HTR-8/SVneo (cell line): ENCODE data around the gene C6orf163.
A peak's percentile ranks its signal among the peaks of the same experiment; 100 is the strongest.
"Not testable (repeated sequence)": the region's sequence is repeated elsewhere in the genome, so short reads cannot be mapped to it uniquely, and the experiment has no call there.

ENCODE experiments used
- DNase-seq: peaks from one replicate; pipeline ENCODE4 v3.0.0; 2011; ENCODE audit warnings: low spot score, mixed read lengths; ENCODE audit not compliant: insufficient read length
- FAIRE-seq: peaks from 2 replicates; lab custom pipeline; 2011; peaks lifted over from hg19 to GRCh38; lab: Jason Lieb, UNC

C6orf163 gene

DNA sequence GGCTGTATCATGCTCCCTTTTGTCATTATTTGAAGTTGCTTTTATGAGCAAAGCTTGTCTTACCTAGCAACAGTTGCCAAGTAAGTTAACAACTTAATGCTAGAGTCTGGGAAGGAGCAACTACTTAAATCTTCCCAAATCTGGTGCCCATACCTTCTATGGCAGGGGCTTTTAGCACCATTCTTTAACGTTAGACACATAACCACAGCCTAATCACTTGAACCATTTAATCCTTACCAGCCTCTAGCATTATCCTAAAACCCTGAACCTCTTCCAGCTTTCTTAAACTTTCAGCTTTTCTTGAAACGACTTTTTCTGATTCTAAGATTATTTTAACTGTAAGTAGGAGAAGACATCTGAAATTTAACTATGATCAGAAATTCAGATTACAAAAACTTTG, at the start of gene C6orf163:
C6orf163 (plus strand) TSS at position 83 of the 400 bp plus-strand sequence; CDS start at position 370, 287 bp downstream.
- no peak for DNase-seq

DNA sequence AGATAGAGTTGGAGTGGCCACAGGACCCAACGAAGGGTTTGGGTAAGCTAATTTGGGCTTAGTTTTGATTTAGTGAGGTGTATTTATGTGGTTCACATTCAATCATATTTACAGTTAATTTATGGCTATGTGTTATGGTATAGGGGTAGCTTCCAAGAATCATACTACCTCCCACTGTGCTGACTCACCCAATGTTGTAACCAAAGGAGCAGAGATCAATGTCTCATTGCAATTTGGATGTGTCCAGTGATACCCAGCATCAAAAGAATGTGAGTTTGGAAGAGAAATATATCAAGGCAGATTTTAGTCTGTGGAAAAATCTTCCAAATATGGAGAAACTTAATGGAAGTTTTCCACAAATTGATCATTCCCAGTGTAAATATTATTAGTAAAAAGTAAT, 47.5 kb upstream of the C6orf163 start:
- DNase-seq, result no peak
- FAIRE-seq, result no peak

More for the DNA sequence above, at the start of gene C6orf163:
- no peak for FAIRE-seq

DNA sequence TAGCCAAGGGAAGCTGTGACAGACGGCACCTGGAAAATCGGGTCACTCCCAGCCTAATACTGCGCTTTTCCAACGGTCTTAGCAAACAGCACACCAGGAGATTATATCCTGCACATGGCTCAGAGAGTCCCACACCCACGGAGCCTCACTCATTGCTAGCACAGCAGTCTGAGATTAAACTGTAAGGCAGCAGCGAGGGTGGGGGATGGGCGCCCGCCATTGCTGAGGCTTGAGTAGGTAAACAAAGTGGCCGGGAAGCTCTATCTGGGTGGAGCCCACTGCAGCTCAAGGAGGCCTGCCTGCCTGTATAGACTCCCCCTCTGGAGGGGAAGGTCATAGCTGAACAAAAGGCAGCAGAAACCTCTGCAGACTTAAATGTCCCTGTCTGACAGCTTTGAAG, 43.3 kb upstream of the C6orf163 start:
- DNase-seq, FAIRE-seq: not testable (repeated sequence)

DNA sequence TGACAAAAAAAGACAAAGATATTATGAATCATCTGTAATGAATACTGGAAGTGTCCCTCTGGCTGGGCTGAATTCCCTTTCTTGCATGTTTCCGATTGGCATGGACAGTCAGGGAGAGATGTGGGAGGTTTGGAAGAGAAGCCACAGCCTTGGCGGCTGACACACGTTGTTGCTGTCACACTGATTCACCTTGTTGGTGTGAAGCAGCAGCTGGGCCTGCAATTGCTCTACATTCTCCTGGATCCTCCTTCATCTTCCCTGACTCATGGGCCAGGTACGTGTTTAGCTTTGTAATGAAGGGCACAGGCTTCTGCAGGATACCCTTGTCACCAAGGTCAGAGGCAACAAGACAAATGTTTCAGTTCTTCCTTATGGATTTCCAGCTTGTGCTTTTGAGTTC, 35.6 kb upstream of the C6orf163 start:
- no peak for FAIRE-seq
- DNase-seq, result no peak

DNA sequence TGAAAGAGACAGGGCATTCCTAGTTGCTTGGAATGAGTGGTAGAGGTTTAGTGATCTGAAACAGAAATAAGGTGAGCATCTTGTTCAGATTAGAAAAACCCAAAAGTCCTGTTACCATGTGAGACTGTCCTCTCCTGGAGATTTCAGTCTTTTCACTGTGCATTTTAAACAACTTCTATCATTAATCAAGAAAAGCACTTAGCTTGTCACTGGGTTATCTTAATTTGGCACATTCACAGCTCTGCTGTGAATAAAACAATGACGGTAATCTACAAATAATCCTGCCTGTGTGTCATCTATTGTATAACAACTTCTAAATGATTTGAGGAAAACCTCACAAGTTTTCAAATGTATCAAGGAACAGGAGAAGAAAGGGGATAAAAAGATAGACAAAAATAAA, 31.8 kb upstream of the C6orf163 start:
- no peak for DNase-seq
- FAIRE-seq, result no peak

DNA sequence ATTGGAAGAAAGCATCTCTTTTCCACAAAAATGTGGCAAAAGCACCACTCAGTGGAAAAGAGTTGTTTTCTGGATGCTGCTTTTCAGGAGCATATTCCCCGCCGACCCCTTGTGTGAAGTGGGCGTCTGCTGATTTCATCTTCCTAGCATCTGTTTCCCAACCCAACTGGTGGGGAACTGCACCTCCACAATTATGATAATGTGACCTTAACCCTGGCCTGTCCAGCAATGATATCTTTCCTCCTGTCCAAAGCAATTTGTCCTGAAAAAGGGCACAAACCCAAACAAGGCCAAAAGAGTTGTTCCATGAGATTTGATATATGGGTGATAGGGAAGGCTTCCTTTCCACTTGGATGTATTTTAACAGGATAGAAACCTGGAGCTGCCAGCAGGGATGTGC, 29.5 kb upstream of the C6orf163 start:
- DNase-seq (no peak), FAIRE-seq (no peak)

DNA sequence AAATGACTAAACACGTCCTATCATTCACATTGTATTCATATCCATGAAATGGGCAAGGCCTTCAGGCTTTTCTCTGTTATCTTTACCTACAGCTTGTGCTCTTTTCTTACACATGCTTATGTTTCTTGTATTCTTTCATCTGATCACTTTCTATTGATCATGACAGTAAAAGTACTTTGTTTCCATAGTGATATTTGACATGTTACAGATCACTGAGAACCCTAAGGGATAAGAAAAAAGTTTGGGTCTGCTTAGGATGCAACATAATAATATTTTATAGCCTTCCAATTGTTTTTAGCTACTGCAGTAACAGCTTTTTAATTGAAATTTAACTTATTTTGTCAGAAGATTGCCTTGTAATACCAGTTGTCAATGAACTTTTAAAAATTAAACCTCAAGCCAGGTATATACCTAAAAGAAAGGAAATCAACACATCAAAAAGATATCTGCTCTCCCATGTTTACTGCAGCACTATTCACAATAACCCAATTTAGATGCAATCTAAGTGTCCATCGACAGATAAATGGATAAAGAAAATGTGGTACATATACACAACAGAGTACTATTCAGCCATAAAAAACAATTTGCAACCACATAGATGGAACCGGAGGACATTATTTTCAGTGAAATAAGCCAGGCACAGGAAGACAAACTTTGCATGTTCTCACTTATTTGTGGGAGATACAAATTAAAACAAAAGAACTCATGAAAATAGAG, 25.2 kb upstream of the C6orf163 start:
- FAIRE-seq (no peak), DNase-seq (no peak)

DNA sequence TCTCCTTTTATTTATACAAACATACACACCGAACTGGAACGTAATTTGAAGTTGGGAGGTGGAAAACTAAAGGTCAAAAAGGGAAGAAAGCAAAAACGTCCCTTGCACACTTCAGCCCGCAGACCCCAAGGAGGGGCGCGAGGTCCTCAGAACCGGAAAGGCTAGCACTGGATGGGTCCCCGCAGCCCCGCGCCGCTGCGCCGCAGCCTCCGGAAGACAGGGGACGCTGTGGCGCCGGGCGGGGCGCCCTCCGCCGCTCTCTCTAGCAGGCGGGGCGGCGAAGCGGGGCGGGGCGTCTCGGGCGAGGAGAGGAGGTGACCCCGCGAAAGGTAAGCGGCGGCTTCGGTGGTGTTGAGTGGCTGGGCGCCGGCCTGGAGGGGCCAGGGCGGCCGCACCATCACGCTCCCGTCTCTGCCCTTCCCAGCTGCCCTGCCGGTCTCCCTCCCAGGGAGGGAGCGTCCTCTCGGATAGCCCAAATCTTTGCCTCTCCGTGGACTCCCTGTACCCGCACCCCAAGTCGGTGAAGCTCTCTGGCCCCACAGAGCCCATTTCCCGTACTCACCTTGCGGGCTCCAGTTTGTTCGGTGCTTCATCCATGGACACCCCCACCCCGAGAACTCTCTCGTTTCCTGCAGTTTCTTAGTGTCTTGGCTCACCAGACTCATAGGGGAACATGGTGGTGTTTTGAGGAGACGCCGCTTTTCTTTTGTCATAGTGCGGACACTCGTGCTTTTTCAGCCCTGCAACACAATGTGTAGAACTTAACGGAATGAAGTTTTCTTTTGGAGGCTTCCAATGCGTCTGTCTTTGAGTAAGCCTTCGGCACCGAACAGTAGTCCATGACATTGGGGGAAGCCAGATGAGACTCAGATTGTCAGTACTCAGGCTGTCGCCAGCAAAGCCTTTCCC, 22.1 kb upstream of the C6orf163 start, which contains the start of gene SMIM8:
SMIM8 (plus strand) TSS at position 285 of the 909 bp plus-strand sequence. CDS start 14,444 bp downstream, outside the sequence.
- DNase-seq, result peak; percentile 84
- peak; percentile 23 for FAIRE-seq

DNA sequence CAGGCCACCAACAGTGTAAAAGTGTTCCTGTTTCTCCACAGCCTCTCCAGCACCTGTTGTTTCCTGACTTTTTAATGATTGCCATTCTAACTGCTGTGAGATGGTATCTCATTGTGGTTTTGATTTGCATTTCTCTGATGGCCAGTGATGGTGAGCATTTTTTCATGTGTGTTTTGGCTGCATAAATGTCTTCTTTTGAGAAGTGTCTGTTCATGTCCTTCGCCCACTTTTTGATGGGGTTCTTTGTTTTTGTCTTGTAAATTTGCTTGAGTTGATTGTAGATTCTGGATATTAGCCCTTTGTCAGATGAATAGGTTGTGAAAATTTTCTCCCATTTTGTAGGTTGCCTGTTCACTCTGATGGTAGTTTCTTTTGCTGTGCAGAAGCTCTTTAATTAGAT, 20.7 kb upstream of the C6orf163 start:
- not testable (repeated sequence) for DNase-seq, FAIRE-seq

DNA sequence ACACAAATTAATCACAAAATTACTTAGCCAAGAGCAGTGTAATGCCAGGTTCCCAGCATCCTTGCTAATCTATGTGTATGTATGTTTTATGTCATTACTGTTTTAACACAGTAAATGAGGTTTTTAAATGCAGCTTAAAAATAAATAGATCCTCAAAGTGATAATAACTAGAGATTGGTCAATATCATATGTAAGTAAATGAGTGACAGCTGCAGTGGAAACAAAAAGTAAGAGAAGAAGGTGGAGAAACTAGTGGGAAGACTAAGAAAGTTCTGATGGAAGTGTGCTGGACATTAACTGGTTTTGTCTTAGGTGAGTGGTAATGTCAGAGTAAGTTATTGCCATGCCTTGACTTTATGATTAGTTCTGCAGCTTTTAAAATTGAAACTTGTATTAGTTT, 13.7 kb upstream of the C6orf163 start:
- FAIRE-seq (no peak), DNase-seq (no peak)

DNA sequence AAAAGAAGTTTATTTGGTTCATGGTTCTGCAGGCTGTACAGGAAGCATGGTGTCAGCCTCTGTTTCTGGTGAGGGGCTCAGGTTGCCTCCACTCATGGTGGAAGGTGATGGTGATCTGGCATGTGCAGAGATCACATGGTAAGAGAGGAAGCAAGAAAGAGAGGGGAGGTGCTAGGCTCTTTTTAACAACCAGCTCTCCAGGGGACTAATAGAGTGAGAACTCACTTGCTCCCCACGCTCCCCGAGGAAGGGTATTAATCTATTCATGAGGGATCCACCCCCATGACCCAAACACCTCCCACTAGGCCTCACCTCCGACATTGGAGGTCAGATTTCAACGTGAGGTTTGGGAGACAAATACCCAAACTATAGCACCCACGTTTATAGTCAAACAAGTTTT, 11.6 kb upstream of the C6orf163 start:
- no peak for FAIRE-seq

DNA sequence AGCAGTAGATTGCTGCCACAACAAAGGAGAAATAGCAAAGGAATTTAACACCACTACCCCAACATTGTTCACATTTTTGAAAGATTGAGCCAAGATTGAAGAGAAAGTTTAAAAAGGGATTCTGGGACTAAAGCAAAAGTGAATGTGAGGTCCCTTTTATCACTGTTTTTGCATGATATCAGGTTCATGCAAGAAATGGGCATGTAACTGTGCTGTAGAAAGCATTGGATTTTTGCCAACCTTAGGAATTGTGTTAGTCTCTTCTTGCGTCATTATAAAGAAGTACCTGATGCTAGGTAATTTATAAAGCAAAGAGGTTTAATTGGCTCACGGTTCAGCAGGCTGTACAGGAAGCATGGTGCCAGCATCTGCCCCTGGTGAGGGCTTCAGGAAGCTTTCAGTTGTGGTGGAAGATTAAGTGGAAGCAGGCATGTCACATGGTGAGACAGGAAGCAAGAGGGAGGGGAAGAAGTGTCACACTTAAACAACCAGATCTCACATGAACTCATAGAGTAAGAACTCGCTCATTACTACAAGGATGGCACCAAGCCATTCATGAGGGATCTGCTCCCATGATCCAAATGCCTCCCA, 10.9 kb upstream of the C6orf163 start:
- FAIRE-seq (no peak), DNase-seq (no peak)

More for the DNA sequence above, 11.6 kb upstream of the C6orf163 start:
- no peak for DNase-seq

DNA sequence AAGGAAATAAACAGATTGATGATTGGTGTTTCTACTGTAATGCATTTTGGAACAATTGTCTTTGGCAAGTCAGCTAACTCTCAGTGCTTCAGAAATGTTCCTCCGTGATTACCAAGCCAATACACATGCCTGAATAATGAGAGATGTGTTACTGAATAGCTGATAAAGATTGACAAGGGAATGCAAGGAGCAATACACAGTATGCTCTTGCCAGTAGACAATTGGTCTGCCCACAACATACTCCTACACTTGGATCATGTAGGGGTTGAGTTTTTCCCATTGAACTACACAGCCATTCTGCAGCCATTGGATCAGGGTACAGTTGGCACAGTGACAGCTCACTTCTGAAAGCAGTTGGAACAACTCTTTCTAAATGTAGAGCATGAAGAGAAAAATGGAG, 9.9 kb upstream of the C6orf163 start:
- no peak for DNase-seq
- no peak for FAIRE-seq

DNA sequence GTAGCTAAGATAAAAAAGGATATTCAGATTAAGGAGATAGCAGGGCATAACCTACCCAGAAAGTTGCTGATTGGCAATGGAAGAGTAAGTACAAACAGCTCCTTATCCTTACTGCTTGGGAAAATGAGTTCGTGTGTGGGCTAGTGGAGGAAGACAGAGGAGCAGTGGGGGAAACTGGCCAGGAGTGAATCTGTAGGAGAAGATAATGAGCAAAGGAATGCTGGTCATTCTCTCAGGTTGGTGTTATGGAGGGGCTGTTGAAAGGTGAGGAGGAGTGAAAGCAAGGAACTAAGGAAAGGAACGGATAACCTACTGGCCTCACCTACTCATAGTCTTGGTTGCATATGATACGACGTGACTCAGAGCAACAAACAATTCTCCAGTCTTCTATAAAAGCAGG, 8.2 kb upstream of the C6orf163 start:
- no peak for DNase-seq
- FAIRE-seq, result no peak

DNA sequence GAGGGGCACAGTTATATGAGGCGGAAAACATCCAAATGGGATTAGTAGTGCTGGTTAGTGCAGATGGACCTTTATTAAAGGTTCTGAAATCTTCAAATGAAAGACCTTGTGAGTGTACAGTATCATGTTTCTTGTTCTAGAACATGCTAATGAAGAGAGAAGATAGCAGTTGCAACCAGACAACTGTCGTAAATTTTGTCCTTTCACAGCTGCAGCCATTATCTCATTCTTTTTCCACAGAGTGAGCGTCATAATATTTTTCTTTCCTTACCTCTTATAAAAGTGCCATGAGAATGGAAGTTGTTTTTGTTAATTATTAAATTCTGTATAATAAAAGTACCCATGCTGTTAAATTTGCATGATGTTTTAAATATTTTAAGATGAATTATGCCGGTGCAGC, 4.4 kb upstream of the C6orf163 start:
- DNase-seq (no peak), FAIRE-seq (no peak)

DNA sequence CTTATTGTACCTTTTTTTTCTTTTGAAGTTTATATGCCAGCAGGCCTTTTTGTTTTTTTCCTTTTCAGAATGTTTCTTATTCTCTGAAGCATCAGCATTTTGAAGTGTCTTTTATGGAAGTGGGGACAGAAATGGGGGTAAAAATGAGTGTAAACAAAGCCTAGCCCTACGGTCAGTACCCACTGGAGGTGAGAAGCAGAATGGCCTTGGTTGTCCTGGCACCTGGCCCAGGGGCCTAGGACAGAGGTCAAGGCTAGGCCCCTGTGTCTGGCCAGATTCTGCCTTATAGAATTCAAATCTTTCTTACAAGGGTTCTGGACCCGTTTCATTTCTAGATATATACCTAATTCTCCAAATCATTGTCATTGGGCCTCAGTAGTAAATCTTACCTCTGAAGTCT, 3.5 kb upstream of the C6orf163 start:
- no peak for FAIRE-seq
- no peak for DNase-seq

DNA sequence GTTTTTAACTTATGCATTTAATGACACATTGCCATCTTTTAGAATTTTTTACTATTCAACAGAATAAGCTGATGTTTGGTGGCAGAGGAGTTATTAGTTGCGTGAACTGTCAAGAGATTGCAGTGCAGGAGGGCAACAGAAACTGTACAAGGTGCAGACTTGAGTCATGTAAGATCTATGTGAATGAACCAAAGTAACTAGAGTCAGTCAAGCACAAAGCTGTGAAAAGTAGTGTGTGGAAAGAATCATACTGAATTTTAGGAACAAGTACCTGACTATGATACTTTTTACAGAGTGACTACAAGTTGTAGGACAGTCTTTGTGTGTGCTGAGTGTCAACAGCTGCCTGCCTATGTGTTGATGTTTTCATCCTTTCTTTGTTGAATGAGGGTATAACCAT, 2.7 kb upstream of the C6orf163 start:
- no peak for DNase-seq
- no peak for FAIRE-seq

DNA sequence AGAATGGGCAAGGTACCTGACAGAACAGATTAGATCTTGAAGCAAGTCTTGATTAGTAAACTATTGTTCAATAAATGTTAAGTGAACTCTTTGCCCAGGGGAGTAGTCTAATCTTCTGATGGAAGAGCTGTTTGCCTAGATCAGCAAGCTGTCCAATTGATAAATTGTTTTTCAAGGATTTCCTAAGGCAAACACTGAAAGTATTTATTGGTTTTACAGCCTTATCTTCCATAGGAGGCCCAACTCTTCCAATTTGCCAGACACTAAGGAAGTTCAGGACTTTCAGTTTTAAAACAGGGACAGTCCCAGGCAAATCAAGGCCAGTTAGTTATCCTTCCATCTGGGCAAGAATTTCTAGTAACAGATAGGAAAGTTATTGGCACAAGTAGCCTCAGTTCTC, 1.8 kb upstream of the C6orf163 start:
- FAIRE-seq (no peak), DNase-seq (no peak)

DNA sequence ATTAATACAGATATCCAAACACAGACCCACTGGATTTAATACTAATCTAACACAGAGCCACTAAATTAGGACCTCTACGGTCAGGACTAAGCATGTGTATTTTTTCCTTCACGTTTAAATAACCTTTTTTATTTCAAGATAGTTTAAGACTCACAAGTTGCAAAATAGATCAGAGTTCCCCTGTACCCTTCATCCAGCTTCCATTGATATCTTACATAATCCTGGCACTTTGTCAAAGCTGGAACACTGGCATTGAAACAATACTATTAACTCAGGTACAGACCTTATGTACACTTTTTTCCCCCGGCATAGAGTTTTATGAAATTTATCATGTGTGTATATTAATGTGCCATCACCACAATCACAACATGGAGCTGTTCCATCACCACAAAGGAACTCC, 2.1 kb downstream of the C6orf163 start:
- DNase-seq (no peak), FAIRE-seq (no peak)

DNA sequence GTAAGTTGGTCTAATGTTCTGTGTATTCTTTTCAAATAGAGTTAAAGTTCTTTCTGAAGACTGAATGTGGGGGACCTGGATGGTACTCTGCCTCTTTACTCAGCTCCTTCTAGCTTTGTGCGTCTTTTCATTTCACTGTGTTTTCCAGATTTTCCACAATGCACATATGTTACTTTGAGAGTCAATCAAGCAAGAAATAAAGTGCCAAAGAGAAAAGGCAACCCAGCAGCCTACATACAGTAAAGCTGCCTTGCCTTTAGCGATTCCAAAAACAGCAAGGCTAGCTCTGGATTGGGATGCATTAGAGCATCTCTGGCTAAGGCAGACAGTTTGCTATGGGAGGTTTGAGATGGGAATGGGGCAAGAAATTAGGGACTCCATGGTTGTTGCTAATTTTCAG, 5.3 kb downstream of the C6orf163 start:
- FAIRE-seq (no peak), DNase-seq (no peak)

DNA sequence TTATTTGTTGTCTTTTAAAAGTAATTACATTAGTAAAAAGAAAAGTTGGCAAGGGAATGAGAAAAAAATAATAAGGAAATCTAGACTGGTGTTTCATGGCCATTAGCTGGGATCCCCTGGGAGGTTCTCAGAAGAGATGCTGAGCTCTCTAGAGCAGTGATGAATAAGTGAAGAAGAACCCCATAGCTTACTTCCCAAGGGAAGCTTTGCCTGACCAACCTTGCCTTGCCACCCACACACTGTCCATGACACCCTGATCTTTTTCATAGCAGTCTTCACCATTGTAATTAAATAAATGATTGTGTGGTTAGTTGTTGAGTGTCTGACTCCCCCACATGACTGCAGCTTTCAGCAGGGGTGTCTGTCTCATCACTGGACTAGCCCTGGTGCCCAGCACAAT, 5.9 kb downstream of the C6orf163 start:
- no peak for DNase-seq
- no peak for FAIRE-seq
